GM18868 (cell line): ENCODE data around the gene TOX3.

Source experiments
- ATAC-seq: cut with Tn5 transposase; IDR thresholded peaks from one replicate; pipeline ENCODE4 v1.9.1; 2021; ENCODE audit warnings: mild to moderate bottlenecking, moderate library complexity; ENCODE audit not compliant: unreplicated experiment

The TOX3 gene

DNA sequence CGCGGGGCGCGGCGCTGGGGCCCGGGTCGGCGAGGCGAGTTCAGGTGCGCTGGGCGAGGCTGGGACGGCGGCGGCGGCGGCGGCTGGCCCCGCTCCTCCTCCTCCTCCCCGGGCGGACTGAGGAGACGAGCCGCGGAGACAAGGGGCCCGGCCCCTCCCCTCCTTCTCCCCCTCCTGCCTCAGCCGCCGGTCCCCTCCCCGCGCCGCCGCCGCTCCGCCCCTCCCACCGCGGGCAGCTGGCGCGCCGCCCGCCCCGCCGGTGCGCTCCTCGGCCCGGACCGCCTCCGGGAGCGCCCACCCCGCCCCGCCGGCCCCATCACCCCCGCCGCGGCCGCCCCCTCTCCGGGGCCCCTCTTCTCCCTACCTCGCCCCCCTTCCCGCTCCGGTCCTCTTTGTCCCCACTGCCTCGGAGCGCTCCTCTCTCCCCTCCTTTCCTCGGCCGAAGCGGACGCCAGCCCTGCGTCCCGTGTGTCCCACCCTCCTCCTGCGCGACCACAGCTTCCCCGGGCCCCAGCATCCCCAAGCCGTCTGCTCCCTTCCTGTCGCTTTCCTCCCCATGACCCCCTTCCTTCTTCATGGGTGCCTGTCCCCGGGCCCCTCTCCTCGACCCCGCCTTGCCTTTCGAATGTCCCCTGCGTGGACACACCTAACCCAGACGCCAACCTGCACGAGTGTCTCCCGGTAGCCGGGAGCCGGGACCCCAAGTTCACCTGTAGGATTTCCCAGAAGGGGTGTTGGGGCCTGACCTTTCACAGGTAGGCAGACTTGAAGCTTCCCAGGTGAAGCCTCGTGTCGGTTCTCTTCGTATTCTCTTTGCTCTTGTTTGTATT, at the start of gene TOX3:
TSS of gene TOX3 (minus strand) at position 140 of the 830 bp plus-strand sequence. CDS start 420 bp downstream, outside the sequence.
- no peak for ATAC-seq

DNA sequence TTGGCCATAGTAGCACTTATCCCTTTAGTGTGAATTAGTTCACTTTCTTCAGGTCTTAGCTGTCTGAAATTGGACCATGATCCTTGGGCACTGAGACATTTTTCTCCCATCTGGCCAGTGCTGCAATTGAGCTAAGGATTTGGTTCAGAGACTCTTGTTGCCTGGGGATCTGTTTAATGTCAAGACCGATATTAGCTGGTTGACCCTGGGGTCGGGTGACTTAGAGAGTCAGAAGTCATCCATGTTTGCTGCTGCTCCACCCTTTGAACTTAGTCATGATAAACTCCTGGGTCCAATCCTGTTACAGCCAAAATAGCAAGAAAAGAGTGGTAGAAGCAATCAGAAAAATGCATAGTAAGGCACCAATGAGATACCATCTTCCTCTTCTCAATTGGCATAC, 45.8 kb upstream of the TOX3 start:
- no peak for ATAC-seq

DNA sequence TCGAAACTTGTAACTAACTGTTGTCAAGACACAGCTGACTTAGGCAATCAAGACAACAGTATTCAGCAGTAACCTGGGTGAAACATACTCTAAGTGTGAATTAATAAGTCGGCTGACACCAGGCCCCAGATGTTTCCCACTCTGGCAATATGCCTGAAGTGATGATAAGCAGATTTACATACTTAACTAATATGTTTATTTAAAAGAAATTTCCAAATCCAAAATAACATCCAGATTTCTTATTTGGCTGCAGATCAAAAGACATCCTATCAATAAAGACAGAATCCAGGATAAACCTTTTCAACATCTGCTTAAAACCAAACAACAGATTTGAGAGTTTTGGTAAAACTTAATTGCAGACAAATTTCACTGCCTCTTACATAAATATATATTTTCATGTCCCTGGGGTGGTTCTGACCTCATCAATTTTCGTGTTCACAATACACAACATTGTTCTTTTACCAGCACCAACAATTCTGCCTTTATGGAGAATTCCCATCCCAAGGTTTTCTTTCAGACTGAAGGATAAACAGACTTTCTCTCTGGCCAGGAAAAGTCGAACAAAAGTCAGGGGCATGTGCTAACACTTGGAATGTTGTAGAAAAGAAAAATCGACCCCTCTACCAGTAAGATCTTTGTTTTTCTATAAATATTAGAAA, 45.1 kb upstream of the TOX3 start:
- ATAC-seq: no peak

DNA sequence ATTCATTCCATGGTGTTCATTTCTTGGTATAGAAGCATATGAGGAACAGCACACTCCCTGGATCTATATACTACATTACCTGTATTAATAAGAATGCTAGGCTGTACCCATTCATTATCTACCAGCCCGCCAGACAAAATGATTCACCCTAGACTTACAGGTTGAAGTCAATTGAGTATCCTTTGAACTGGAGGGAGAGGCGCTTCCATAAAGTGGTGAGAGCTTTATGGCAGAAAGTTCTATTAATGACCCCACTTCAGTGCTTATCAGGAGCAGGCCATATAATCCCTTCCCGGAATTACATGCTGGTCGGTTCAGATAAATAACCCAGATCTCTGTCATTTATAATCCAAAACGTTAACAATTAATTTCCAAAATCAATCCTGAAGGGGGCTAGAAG, 44.5 kb upstream of the TOX3 start:
- no peak for ATAC-seq

DNA sequence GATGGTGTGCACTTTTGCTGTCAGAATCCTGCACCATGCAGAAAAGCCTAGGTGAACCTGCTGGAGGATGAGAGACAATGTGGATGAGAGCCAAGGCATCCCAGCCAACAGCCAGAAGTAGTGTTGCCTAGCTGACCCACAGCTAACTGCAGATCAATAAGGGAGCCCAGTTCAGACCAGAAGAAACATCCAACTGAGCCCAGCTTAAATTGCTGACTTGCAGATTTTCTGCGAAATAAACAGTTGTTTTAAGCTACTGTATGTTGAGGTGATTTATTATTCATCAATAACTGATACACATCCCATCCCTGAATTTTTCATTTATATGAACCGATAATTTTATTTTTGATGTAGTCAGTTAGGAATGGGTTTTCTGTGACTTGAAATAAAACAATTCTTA, 39.2 kb upstream of the TOX3 start:
- ATAC-seq: no peak

DNA sequence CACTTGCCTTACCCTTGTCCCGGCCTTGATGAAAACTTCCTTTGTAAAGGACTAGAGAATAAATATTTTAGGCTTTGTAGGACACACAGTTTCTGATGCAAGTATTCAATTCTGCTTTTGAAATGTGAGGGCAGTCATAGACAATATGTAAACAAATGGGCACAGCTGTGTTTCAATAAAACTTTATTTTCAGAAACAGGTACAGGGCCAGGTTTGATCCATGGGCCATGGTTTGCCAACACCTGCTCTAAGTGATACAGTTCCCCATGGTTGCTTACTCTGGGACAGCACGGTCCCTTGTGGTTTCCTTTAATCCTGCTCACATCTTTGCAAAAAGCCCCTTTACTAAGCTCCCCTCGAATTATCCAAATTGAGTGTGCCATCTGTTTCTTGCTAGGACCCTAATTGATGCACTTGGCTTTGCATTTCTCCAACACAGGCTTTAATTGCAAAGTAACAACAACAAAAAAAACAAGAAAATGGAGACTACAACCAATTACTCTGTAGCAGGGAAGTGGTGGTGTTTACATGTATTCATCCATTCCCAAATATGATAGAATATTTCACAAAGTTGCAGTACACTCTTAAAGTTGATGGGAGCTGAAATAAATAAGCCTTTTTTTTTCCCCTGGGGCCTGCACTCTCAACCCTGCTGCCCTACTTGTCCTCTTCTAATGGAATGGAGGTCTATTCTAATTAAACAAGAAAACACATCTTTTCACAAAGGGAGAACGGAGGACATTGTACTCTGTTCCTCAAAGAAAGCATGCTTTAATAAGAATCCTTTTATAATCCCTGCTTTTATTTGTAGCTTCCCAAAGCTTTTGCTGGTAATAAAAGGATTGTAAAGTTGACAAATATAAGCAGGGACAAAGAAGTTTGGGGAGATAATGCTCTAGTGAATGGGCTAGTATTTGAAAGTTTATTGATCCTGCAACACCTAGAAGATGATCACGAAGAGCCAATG, 37.7 kb upstream of the TOX3 start:
- ATAC-seq: no peak

DNA sequence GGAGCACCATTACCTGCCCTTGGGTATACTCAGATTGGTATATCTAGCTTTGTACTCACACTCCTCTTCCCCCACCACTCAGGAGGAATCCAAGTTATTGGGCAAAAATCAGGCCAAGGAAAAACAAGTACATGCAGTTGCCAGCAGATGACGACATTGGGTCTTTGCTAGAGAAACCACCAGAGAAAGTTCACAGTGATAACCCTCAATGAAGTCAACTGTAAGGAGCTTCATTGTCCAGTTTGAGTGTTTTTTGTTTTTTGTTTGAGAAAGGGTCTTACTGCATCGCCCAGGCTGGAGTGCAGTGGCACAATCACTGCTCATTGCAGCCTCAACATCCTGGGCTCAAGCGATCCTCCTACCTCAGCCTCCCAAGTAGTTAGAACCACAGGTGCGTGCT, 34.6 kb upstream of the TOX3 start:
- ATAC-seq: no peak

DNA sequence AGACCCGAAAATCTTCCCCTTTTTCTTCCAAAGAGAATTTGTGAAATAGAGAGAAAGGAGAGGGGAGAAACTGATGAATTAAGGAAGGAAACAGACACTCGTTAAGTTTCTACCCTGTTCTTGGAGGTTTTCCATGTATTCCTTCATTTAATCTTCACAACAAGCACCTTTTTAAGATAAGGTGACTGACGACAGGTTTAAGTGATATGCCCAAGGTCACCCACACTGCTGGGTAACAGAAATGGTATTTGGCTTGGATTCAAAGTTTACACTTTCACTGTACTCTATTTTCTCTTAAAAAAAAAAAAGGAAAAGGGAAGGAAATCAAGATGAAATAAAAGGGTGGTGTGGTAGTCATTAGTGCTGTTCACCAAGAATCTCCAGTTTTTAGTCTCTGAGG, 33.5 kb upstream of the TOX3 start:
- no peak for ATAC-seq

DNA sequence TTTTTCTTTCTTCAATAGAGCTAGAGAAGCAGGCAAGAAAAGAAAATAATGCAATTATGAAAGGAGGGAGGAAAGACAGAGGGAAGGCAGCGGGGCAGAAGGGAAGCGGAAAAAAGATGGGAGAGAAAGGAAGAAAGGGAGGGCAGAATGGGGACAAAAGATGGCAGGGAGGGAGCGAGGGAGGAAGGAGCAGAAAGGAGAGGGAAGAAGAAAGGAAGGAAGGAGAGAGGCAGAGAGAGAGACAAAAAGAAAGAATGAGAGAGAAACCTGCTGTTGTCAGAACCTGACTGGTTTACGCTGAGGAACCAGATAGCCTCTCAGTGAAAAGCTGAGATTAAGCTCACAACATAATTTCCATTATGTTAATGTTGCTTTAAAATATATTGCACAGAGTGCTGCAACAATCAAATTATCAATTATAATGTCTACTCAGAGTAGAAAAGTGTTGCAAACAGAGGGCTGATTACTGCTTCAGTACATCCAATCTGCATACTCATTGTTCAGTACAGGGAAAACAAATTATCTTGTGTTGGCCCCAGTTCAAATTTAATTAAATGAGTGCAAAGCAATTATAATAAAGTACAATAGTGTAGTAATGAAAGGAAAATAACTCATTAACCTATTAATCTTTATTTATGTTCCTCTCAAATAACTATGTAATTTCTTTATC, 32.0 kb upstream of the TOX3 start:
- ATAC-seq: no peak

DNA sequence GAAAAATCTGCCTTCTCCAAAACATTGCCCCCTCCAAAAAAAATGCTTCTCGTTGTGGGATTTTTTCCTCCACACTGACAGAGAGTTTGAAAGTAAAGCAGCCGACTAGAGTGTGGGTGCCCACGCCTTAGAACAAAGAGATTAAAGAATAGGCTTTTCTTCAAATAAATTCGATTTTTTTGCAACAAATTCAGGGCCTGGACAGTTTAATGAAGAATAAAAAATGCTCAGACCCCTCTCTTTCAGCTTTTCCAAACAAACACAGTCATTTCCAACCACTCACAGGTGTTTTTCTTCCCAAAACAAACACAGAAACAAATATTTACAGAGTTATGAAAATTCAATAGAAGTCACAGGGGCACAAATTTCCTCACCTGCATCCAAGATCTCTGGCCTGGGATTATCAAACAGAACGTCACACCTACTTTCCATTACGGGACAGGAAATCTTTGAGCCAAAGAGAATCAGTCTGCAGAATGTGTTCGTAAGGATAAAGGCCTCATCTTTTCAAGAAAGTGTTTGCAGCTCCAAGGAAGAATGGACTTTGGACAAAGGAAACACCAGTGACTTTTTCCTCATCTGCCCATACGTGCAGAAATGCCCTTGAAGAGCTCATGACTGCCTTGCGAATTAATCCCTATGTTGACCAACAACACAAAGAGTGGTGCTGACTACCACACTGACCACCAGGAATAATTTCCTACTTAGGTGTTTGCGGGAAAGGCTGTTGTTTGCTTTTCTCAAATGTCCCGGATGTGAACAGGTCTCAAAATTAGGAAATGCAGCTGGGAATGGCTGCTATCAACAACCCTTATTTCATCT, 31.3 kb upstream of the TOX3 start:
- ATAC-seq: no peak

DNA sequence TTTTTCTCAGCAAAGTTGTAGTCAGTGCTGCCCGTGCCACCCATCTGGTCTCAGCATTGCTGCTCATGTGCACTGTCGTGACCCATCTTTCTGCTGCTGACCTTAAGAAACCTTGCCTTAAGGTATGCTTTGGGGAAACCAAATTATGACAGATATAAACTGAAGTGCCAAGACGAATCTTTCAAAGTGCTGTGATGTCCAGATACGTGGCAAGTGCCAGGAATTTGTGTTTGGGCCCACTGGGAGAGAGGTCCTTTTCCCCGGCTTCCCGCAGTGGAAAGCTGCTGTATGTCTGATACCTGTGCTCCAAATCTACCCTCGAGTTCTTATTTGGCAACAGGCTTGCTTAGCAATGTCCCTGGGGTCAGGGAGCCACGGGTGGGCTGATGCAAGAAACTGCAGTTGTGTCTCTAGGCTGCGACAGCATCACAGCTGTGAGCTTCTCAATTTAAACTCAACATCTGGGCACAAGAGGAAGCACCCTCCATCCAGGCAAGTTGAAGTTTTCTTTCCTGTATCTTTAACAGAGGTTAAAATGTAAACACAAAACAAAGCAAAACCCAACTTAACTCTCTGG, 30.3 kb upstream of the TOX3 start:
- ATAC-seq: no peak

DNA sequence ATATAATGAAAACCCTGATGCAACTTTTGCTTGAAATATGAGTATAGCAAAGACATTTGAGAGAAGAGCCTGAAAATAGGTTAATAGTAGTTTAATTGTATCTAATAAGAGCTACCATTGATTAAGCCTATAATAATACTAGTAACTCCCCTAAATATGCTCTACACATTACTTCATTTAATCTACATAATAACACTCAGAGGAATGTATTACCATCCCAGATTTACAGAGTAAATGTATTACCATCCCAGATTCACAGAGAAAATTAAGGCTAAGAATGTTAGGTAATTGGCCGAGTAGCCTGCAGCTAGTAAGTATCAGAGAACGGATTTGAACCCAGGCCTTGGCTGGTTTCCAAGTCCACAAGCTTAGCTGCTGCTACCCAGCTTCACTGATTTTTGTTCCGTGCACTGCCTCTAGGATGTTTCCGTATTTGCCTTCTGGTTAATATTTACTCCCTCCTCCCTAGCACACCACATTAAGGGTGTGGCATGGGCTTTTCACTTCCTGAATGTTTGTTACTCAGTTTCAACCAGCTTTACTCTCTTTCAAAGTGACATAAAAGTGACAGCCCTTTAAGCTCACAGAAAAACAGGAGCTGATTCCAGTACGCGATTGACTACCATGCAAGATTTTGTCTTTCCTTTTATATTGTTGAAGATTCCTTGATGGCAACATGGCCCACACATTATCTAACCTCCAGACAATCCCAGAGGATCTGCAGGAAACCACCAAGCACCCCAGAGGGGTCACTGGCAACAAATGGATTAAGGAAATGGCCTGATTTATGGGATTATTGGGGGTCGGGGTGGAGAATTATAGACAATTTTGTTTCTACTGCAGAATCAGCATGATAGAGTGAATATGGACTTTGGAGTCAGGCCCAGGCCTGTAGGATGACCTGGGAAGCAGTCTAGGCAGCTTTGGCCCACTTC, 26.7 kb upstream of the TOX3 start:
- ATAC-seq: no peak

DNA sequence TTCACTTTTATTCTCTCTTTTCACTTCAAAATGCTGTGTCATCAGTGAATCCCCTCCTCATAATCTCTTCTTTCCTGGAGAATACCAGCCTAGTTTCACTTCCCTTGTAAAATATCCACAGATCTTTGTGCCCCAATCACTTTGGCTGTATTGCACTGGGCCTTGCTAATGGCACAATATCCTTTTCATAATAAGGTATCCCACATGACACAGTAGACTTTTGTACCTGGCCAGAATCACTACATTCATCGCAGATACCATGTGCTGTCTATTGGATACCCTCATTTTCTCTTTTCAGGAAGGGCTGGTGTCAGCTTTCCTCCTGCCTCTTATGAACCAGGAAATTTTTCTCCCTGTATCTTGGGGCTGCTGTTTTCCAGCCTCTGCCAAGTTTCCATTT, 25.7 kb upstream of the TOX3 start:
- ATAC-seq: no peak

DNA sequence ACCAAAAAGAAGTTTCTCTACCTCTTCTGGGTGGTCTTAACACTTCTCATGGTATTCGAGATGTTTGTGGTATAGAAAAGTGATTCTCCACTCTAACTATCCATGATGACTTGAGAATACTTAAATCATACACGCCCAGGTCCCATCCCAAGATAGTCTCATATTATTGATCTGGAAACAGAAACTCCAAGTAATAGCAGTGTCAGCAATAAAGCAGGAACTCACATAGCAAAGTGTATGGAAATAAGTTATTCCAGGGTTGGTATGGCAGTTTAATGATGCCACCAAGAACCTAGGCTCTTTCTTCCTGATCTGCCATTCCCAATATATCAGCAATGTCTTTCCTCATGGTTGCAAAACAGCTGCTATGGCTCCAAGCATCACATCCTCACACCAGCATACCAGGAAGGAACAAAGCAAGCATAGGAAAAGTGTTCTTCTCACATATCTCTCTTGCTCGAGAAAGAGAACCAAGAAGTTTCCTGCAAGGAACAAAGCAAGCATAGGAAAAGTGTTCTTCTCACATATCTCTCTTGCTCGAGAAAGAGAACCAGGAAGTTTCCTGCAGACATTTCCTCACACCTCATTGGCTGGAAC, 23.6 kb upstream of the TOX3 start:
- no peak for ATAC-seq

DNA sequence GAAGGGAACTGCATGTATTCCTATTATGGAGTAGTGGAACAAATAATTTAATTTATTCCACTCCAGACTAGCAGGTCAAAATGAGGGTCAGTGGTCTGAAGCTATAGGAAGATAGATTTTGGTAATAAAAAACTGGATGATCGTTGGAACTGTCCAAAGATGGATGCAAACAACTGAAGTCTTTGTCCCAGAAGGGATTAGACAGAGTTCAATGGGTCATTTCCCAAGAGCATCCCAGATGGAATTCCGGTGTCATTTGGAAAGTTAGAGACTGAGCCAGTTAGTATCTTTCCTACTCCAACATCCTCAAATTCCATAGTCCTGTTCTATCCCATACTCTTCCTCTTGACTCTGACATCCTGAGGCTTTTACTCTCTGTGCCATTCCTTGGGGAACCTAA, 22.8 kb upstream of the TOX3 start:
- ATAC-seq: no peak

DNA sequence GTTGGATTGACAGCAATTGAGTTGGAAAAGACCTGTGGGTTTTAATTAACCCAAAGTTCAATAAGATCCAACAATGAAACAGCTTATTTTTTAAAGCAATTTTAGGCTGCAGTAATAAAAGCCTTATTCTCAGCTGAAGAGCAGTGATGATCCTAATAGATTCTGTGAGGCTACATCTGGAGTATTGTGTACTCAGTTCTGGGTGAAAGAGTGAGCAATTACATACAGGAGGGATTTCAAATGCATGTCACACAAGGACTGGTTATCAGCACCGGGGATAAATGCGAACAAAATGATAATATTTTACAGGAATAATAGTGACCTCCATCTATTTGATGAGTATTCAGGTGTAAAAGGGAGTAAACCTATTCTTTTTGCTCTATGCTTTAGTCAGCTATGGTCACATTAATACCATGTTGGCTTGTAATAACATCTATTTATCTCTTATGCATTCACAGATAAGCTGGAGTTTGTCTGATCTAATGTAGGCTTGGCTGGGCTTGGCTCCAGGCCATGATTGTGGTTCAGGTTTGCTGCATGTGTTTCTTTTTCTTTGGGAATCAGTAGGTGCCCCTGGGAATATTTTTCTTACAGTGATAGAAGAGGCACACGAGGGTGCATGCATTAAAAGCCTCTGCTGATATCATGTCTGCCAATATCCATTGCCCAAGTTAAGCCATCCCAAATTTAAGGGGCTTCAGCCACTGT, 22.2 kb upstream of the TOX3 start:
- no peak for ATAC-seq

DNA sequence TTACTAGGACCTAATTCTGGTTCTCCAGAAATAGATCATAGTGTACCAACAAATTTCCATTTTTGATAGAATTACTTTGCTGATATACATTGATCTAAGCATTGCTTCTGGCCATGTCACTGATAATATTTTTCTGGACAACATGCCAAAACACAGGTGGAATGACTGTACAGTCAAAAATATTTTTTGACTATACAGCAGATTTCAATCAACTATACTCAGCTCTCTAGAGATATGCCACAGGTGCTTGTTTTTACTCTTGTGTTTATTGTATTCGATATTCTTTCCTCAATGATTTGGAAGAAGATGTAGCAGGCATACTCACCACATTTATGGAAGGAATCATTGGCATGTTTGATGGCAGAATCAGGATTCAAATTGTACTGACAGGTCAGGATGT, 21.6 kb upstream of the TOX3 start:
- no peak for ATAC-seq

DNA sequence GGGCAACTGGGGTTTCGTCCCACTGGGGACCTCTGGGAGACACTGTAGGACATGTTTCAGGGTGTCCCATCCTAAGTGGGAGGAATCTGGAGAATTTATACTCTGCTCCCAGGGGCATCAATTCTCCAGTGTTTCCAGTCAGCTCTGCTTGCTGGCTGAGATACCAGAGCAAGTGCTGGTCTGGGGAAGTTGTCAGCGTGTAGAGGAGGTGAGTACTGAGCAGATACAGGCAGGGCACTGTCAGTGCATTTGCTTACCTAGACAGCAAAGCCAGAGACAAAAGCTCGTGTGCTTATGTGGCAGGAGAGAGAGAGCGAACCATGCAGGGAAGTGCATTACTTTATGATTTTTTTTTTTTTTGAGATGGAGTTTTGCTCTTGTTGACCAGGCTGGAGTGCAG, 20.2 kb upstream of the TOX3 start:
- no peak for ATAC-seq
